ENCODE measurements around the gene KCNJ5.

KCNJ5 gene

GRCh38 chr11:128934351-128934750, 43.2 kb downstream of the KCNJ5 start:
- no peak for DNase-seq

- DNase-seq, result no peak
Measured at GRCh38 chr11:128934926-128935325, 43.8 kb downstream of the KCNJ5 start.

- DNase-seq, result peak; percentile 6 to 8
Measured at GRCh38 chr11:128936606-128937251, 45.6 kb downstream of the KCNJ5 start.

- DNase-seq, result no peak
Measured at GRCh38 chr11:128937480-128937879, 46.3 kb downstream of the KCNJ5 start.

- no peak for DNase-seq
Measured at GRCh38 chr11:128938156-128938885, 47.2 kb downstream of the KCNJ5 start.

- DNase-seq, result no peak
Measured at GRCh38 chr11:128939591-128939990, 48.4 kb downstream of the KCNJ5 start.

- DNase-seq, result no peak
Measured at GRCh38 chr11:128940156-128940555, 49.0 kb downstream of the KCNJ5 start.

- no peak for DNase-seq
Measured at GRCh38 chr11:128940603-128941002, 49.4 kb downstream of the KCNJ5 start.

GRCh38 chr11:128941110-128941509, 50.0 kb downstream of the KCNJ5 start:
- no peak for DNase-seq

- no peak for DNase-seq
Measured at GRCh38 chr11:128941573-128942271, 50.6 kb downstream of the KCNJ5 start.

GRCh38 chr11:128942272-128942612, 51.1 kb downstream of the KCNJ5 start:
- no peak for DNase-seq

GRCh38 chr11:128942817-128943427, 51.8 kb downstream of the KCNJ5 start, which contains the start of gene TP53AIP1:
Gene TP53AIP1 (minus strand): TSS chr11:128942871. CDS start chr11:128937818, 5,053 bp downstream.
- DNase-seq, result no peak

- DNase-seq, result no peak
Measured at GRCh38 chr11:128943428-128943976, 52.3 kb downstream of the KCNJ5 start.

- DNase-seq, result no peak
Measured at GRCh38 chr11:128946648-128947047, 55.5 kb downstream of the KCNJ5 start.

GRCh38 chr11:128947773-128948172, 56.6 kb downstream of the KCNJ5 start:
- no peak for DNase-seq

- DNase-seq, result no peak
Measured at GRCh38 chr11:128948583-128948982, 57.4 kb downstream of the KCNJ5 start.

GRCh38 chr11:128949791-128950454, 58.8 kb downstream of the KCNJ5 start:
- no peak for DNase-seq

GRCh38 chr11:128953151-128953550, 62.0 kb downstream of the KCNJ5 start:
- DNase-seq, result no peak

- DNase-seq, result no peak
Measured at GRCh38 chr11:128955636-128956035, 64.5 kb downstream of the KCNJ5 start.

GRCh38 chr11:128956401-128957201, 65.4 kb downstream of the KCNJ5 start:
- peak; percentile 56 to 72 for DNase-seq

- no peak for DNase-seq
Measured at GRCh38 chr11:128957202-128957482, 66.0 kb downstream of the KCNJ5 start.

GRCh38 chr11:128961645-128962044, 70.5 kb downstream of the KCNJ5 start:
- DNase-seq, result no peak
